ENCODE measurements around the gene ARFGAP2.

Gene ARFGAP2

GRCh38 chr11:47184711-47185304 is 8.1 kb upstream of the ARFGAP2 start:
- peaks cover 12% of the 10 kb centered on the region for H3K4me1 ChIP-seq (ENCODE audit: insufficient read depth, low read length, poor library complexity, severe bottlenecking)
- no peaks in the 10 kb centered on the region for H3K9me2 ChIP-seq (replicated peaks; ENCODE audit: low read depth, low read length)
- peak overlapping the region; percentile 89 for H3K4me2 ChIP-seq (ENCODE audit: low read depth, low read length, poor library complexity, severe bottlenecking)
- no peaks in the 10 kb centered on the region for H4K20me1 ChIP-seq (ENCODE audit: insufficient read depth, low read length, poor library complexity, severe bottlenecking)
- peaks cover 15% of the 10 kb centered on the region for H3K27me3 ChIP-seq (ENCODE audit: insufficient read depth, low read length, poor library complexity, severe bottlenecking)
- H3K9ac ChIP-seq (ENCODE audit: low read depth, low read length, poor library complexity, severe bottlenecking): no peak overlapping the region
- H3K36me3 ChIP-seq (ENCODE audit: insufficient read depth, low read length): no peaks in the 10 kb centered on the region
- H3F3A ChIP-seq (ENCODE audit: low read depth): no peaks in the 10 kb centered on the region
- no peak overlapping the region for H2AFZ ChIP-seq (ENCODE audit: low read length)
- H3K4me3 ChIP-seq (ENCODE audit: low read length, poor library complexity, severe bottlenecking): no peak overlapping the region
- no peaks in the 10 kb centered on the region for H3K9me3 ChIP-seq (ENCODE audit: insufficient read depth, low read depth, low read length)
- H3K79me2 ChIP-seq (ENCODE audit: insufficient read depth, low read length): no peaks in the 10 kb centered on the region
- TF ChIP-seq CTCF (conservative IDR thresholded peaks at IDR 0.05; ENCODE audit: low read length) (no peak), EZH2phosphoT487 (IDR thresholded peaks at IDR 0.05; ENCODE audit: borderline replicate concordance) (no peak)

GRCh38 chr11:47183969-47184368 is 7.3 kb upstream of the ARFGAP2 start:
- H3K4me2 ChIP-seq (ENCODE audit: low read depth, low read length, poor library complexity, severe bottlenecking): no peak overlapping the region
- H2AFZ ChIP-seq (ENCODE audit: low read length): no peak overlapping the region
- H4K20me1 ChIP-seq (ENCODE audit: insufficient read depth, low read length, poor library complexity, severe bottlenecking): no peaks in the 10 kb centered on the region
- H3K4me3 ChIP-seq (ENCODE audit: low read length, poor library complexity, severe bottlenecking): no peak overlapping the region
- no peak overlapping the region for H3K9ac ChIP-seq (ENCODE audit: low read depth, low read length, poor library complexity, severe bottlenecking)
- TF ChIP-seq CTCF (conservative IDR thresholded peaks at IDR 0.05; ENCODE audit: low read length) (no peak), EZH2phosphoT487 (IDR thresholded peaks at IDR 0.05; ENCODE audit: borderline replicate concordance) (no peak)
- H3K9me2 ChIP-seq (replicated peaks; ENCODE audit: low read depth, low read length): no peaks in the 10 kb centered on the region
- peaks cover 15% of the 10 kb centered on the region for H3K27me3 ChIP-seq (ENCODE audit: insufficient read depth, low read length, poor library complexity, severe bottlenecking)
- H3K4me1 ChIP-seq (ENCODE audit: insufficient read depth, low read length, poor library complexity, severe bottlenecking): peaks cover 12% of the 10 kb centered on the region
- H3K79me2 ChIP-seq (ENCODE audit: insufficient read depth, low read length): no peaks in the 10 kb centered on the region
- H3K36me3 ChIP-seq (ENCODE audit: insufficient read depth, low read length): no peaks in the 10 kb centered on the region
- no peaks in the 10 kb centered on the region for H3F3A ChIP-seq (ENCODE audit: low read depth)
- H3K9me3 ChIP-seq (ENCODE audit: insufficient read depth, low read depth, low read length): no peaks in the 10 kb centered on the region

GRCh38 chr11:47183031-47183856 is 6.6 kb upstream of the ARFGAP2 start:
- H3K4me3 ChIP-seq (ENCODE audit: low read length, poor library complexity, severe bottlenecking): no peak overlapping the region
- no peak overlapping the region for H3K4me2 ChIP-seq (ENCODE audit: low read depth, low read length, poor library complexity, severe bottlenecking)
- peaks cover 12% of the 10 kb centered on the region for H3K4me1 ChIP-seq (ENCODE audit: insufficient read depth, low read length, poor library complexity, severe bottlenecking)
- no peak for TF ChIP-seq CTCF (conservative IDR thresholded peaks at IDR 0.05; ENCODE audit: low read length)
- no peak for TF ChIP-seq EZH2phosphoT487 (IDR thresholded peaks at IDR 0.05; ENCODE audit: borderline replicate concordance)
- no peak overlapping the region for H2AFZ ChIP-seq (ENCODE audit: low read length)
- no peaks in the 10 kb centered on the region for H4K20me1 ChIP-seq (ENCODE audit: insufficient read depth, low read length, poor library complexity, severe bottlenecking)
- peaks cover 15% of the 10 kb centered on the region for H3K27me3 ChIP-seq (ENCODE audit: insufficient read depth, low read length, poor library complexity, severe bottlenecking)
- no peaks in the 10 kb centered on the region for H3K9me3 ChIP-seq (ENCODE audit: insufficient read depth, low read depth, low read length)
- H3K9me2 ChIP-seq (replicated peaks; ENCODE audit: low read depth, low read length): no peaks in the 10 kb centered on the region
- no peak overlapping the region for H3K9ac ChIP-seq (ENCODE audit: low read depth, low read length, poor library complexity, severe bottlenecking)
- no peaks in the 10 kb centered on the region for H3K79me2 ChIP-seq (ENCODE audit: insufficient read depth, low read length)
- no peaks in the 10 kb centered on the region for H3K36me3 ChIP-seq (ENCODE audit: insufficient read depth, low read length)
- H3F3A ChIP-seq (ENCODE audit: low read depth): no peaks in the 10 kb centered on the region

Data from Loucy (cell line).